PC-3 (cell line): ENCODE measurements around the gene FAM149A. TPM values are rescaled to one million over a fixed set of nuclear protein-coding genes. Genes with fewer than 3 reads are reported as not detected.

Source experiments
- ATAC-seq: fragments of 200-7000 bp; cut with Tn5 transposase; 2 replicates; pipeline ENCODE4 v1.9.1; 2020; ENCODE audit warnings: mild to moderate bottlenecking, moderate library complexity
- BruUV-seq: library from RNA; stranded (reverse); fragments of 400-500 nt; replicated peaks from 2 replicates; lab custom pipeline; 2021; lab: Mats Ljungman, UMichigan
- CTCF ChIA-PET: fragments of 300-600 bp; sonication (Branson Sonifier 250); formaldehyde crosslinking; loops from one replicate; lab custom pipeline; 2022; ENCODE audit warnings: antibody characterized with exemption; lab: Charles Lee
- POLR2A ChIA-PET: fragments of 300-600 bp; sonication (Branson Sonifier 250); formaldehyde crosslinking; loops from one replicate; lab custom pipeline; 2022; ENCODE audit warnings: antibody characterized with exemption; ENCODE audit not compliant: unreplicated experiment; lab: Charles Lee
- DNase-seq: peaks from one replicate; pipeline ENCODE4 v3.0.0-alpha.2; 2015
- H2AFZ ChIP-seq: fragments of 300-600 bp; sonication (generic); 2 replicates; pipeline ENCODE4 v1.6.0; 2016; ENCODE audit warnings: antibody characterized with exemption, low read length
- H3F3A ChIP-seq: fragments of 300-600 bp; sonication (generic); one replicate; pipeline ENCODE4 v1.6.0; 2017; ENCODE audit warnings: antibody characterized with exemption, low read length, control low read depth, mild to moderate bottlenecking; ENCODE audit not compliant: unreplicated experiment
- H3K27ac ChIP-seq: fragments of 300-600 bp; sonication (generic); 2 replicates; pipeline ENCODE4 v1.5.1; 2016; ENCODE audit warnings: mild to moderate bottlenecking, low read length
- H3K27me3 ChIP-seq: fragments of 300-600 bp; sonication (generic); 2 replicates; pipeline ENCODE4 v1.6.1; 2016; ENCODE audit warnings: low read length, mixed read lengths
- H3K36me3 ChIP-seq: fragments of 300-600 bp; sonication (generic); 2 replicates; pipeline ENCODE4 v1.6.1; 2016; ENCODE audit warnings: low read depth, mixed run types, low read length, mixed read lengths
- H3K4me1 ChIP-seq: fragments of 300-600 bp; sonication (generic); 2 replicates; pipeline ENCODE4 v1.5.1; 2016; ENCODE audit warnings: low read length; ENCODE audit not compliant: insufficient read depth
- H3K4me2 ChIP-seq: fragments of 300-600 bp; sonication (generic); 2 replicates; pipeline ENCODE4 v1.6.0; 2016; ENCODE audit warnings: low read length
- H3K4me3 ChIP-seq: fragments of 300-600 bp; sonication (generic); 2 replicates; pipeline ENCODE4 v1.5.1; 2016; ENCODE audit warnings: mild to moderate bottlenecking, low read length, mixed read lengths
- H3K79me2 ChIP-seq: fragments of 300-600 bp; sonication (generic); 2 replicates; pipeline ENCODE4 v1.6.1; 2017; ENCODE audit warnings: low read length, mixed read lengths
- H3K9ac ChIP-seq: fragments of 300-600 bp; sonication (generic); 2 replicates; pipeline ENCODE4 v1.6.0; 2016; ENCODE audit warnings: mild to moderate bottlenecking, low read length
- H3K9me2 ChIP-seq: fragments of 300-600 bp; sonication (generic); replicated peaks from 2 replicates; pipeline ENCODE4 v1.6.1; 2016; ENCODE audit warnings: mixed run types, low read length, mixed read lengths
- H3K9me3 ChIP-seq: fragments of 300-600 bp; sonication (generic); 2 replicates; pipeline ENCODE4 v1.6.1; 2016; ENCODE audit warnings: low read length, mixed read lengths
- H4K20me1 ChIP-seq: fragments of 300-600 bp; sonication (generic); 2 replicates; pipeline ENCODE4 v1.6.1; 2016; ENCODE audit warnings: low read length, mixed read lengths
- CTCF ChIP-seq: fragments of 300-600 bp; sonication (generic); conservative IDR thresholded peaks from 2 replicates; pipeline ENCODE4 v1.5.1; 2017; ENCODE audit warnings: antibody characterized with exemption, low read depth, mild to moderate bottlenecking, low read length
- EZH2 ChIP-seq: fragments of 300-600 bp; sonication (generic); IDR thresholded peaks from one replicate; pipeline ENCODE4 v1.6.1; 2017; ENCODE audit warnings: antibody characterized with exemption, mild to moderate bottlenecking, low read length; ENCODE audit not compliant: unreplicated experiment
- EZH2phosphoT487 ChIP-seq: fragments of 300-600 bp; sonication (generic); IDR thresholded peaks from 2 replicates; pipeline ENCODE4 v1.6.1; 2018; ENCODE audit warnings: mild to moderate bottlenecking, antibody characterized with exemption, low read length, borderline replicate concordance
- intact Hi-C: fragments of 100-400 bp; cut with micrococcal nuclease; formaldehyde crosslinking; loops from 2 replicates; pipeline ENCODE4 v1.9.0; 2023
- total RNA-seq: library from RNA; depleted of rRNA; stranded (reverse); fragments of >200 nt; gene quantifications from 2 replicates; pipeline ENCODE4 v1.2.3, GENCODE V29; 2014

Gene FAM149A
- total RNA-seq, 1 experiment from 2014 or later = 0.22 TPM

- ATAC-seq (peak; percentile 24), DNase-seq (no peak)
- peak overlapping the region; percentile 33; the same call in 1 of the 2 replicates for H3K4me2 ChIP-seq
- H3K36me3 ChIP-seq = no peaks in the 10 kb centered on the region
- H2AFZ ChIP-seq = peak overlapping the region; percentile 20; the same call in 1 of the 2 replicates
- no peaks in the 10 kb centered on the region for H3K9me3 ChIP-seq
- intact Hi-C loops = no loop called here
- no peaks in the 10 kb centered on the region for H3K27me3 ChIP-seq
- no TSS peak for BruUV-seq
- no peak overlapping the region for H3K4me3 ChIP-seq
- no peaks in the 10 kb centered on the region for H3K9me2 ChIP-seq
- no peaks in the 10 kb centered on the region for H4K20me1 ChIP-seq
- H3K9ac ChIP-seq = no peak overlapping the region
- H3K27ac ChIP-seq = no peak overlapping the region
- ChIA-PET CTCF (no interaction called here), POLR2A (no interaction called here)
- H3K79me2 ChIP-seq = no peaks in the 10 kb centered on the region
- H3K4me1 ChIP-seq = no peaks in the 10 kb centered on the region
- no peak for TF ChIP-seq EZH2
- TF ChIP-seq CTCF = no peak
- TF ChIP-seq EZH2phosphoT487 = no peak
- no peaks in the 10 kb centered on the region for H3F3A ChIP-seq
Observed at GRCh38 chr4:186203406-186203805, 98.9 kb downstream of the FAM149A start.

- no peaks in the 10 kb centered on the region for H3K79me2 ChIP-seq
- no TSS peak for BruUV-seq
- intact Hi-C loops = no loop called here
- no peak overlapping the region for H3K4me3 ChIP-seq
- H3K9me2 ChIP-seq = no peaks in the 10 kb centered on the region
- H3K27ac ChIP-seq = no peak overlapping the region
- H3K9ac ChIP-seq = no peak overlapping the region
- DNase-seq (no peak), ATAC-seq (no peak)
- no peak overlapping the region for H3K4me2 ChIP-seq
- ChIA-PET CTCF (no interaction called here), POLR2A (no interaction called here)
- H3F3A ChIP-seq = no peaks in the 10 kb centered on the region
- H3K36me3 ChIP-seq = no peaks in the 10 kb centered on the region
- H4K20me1 ChIP-seq = no peaks in the 10 kb centered on the region
- TF ChIP-seq EZH2phosphoT487 = no peak
- TF ChIP-seq CTCF = no peak
- no peak for TF ChIP-seq EZH2
- H2AFZ ChIP-seq = no peak overlapping the region
- H3K4me1 ChIP-seq = no peaks in the 10 kb centered on the region
- H3K27me3 ChIP-seq = no peaks in the 10 kb centered on the region
- H3K9me3 ChIP-seq = no peaks in the 10 kb centered on the region
Observed at GRCh38 chr4:186204103-186204559, 99.6 kb downstream of the FAM149A start.

- BruUV-seq = no TSS peak
- Histone ChIP-seq H3K4me3 (no peak overlapping the region), H3F3A (no peaks in the 10 kb centered on the region), H3K79me2 (no peaks in the 10 kb centered on the region), H3K9me2 (no peaks in the 10 kb centered on the region), H3K9ac (no peak overlapping the region), H4K20me1 (no peaks in the 10 kb centered on the region), H3K36me3 (no peaks in the 10 kb centered on the region), H3K4me1 (no peaks in the 10 kb centered on the region), H3K27me3 (no peaks in the 10 kb centered on the region), H3K27ac (no peak overlapping the region), H3K4me2 (no peak overlapping the region), H3K9me3 (no peaks in the 10 kb centered on the region), H2AFZ (no peak overlapping the region)
- ChIA-PET CTCF (no interaction called here), POLR2A (no interaction called here)
- ATAC-seq (no peak), DNase-seq (no peak)
- intact Hi-C loops = no loop called here
- no peak for TF ChIP-seq EZH2phosphoT487
Observed at GRCh38 chr4:186204686-186205085, 100.2 kb downstream of the FAM149A start.
